Naive thymus-derived CD8-positive, alpha-beta T cell (primary cell): ENCODE results near the gene COL6A5. TPM values are rescaled to one million over a fixed set of nuclear protein-coding genes. Genes with fewer than 3 reads are reported as not detected.

Source experiments
- polyA plus RNA-seq, 3 donors: library from polyadenylated mRNA; unstranded; fragments of 300-500 nt; fragmentation: Illumina TruSeq; gene quantifications; one replicate each; pipeline ENCODE4 v1.2.3, GENCODE V29; 2021
- total RNA-seq, 8 experiments: library from RNA in 2 of 8; stranded (reverse) in 2 of 8; gene quantifications; one replicate each; pipeline ENCODE4 v1.2.3 and lab custom pipeline; 2021 to 2026

Gene COL6A5
- total and polyA plus RNA-seq, 5 experiments from 2014 or later: not detected

Other genes with a start within 250 kb of the COL6A5 start
- not detected for gene COL6A6, start 171.5 kb downstream of the COL6A5 start, total RNA-seq
- not detected for gene COL6A6, start 171.5 kb downstream of the COL6A5 start, polyA plus RNA-seq